Panc1 (cell line): Measurements from ENCODE around the gene LACRT. TPM values are rescaled to one million over a fixed set of nuclear protein-coding genes. Genes with fewer than 3 reads are reported as not detected.

ENCODE experiments used
- ATAC-seq: fragments of 200-7000 bp; cut with Tn5 transposase; 2 replicates; pipeline ENCODE4 v1.9.1; 2020; ENCODE audit warnings: mild to moderate bottlenecking, moderate library complexity
- BruUV-seq: library from RNA; stranded (reverse); fragments of 400-500 nt; replicated peaks from 2 replicates; lab custom pipeline; 2021; lab: Mats Ljungman, UMichigan
- CTCF ChIA-PET: fragments of 300-600 bp; sonication (Branson Sonifier 250); formaldehyde crosslinking; loops from one replicate; lab custom pipeline; 2022; ENCODE audit warnings: antibody characterized with exemption; lab: Charles Lee
- POLR2A ChIA-PET: fragments of 300-600 bp; sonication (Branson Sonifier 250); formaldehyde crosslinking; loops from one replicate; lab custom pipeline; 2022; ENCODE audit warnings: antibody characterized with exemption; lab: Charles Lee
- DNase-seq: peaks from one replicate; pipeline ENCODE4 v3.0.0-alpha.2; 2010; ENCODE audit warnings: low read depth, low spot score
- H3K27ac ChIP-seq: 2 replicates; pipeline ENCODE4 v1.5.1; 2011; ENCODE audit warnings: mild to moderate bottlenecking, low read length, inconsistent platforms
- H3K27me3 ChIP-seq: fragments of 200-500 bp; sonication (Bioruptor generic); 2 replicates; pipeline ENCODE4 v1.6.0; 2014; ENCODE audit warnings: low read length, inconsistent platforms; ENCODE audit not compliant: control insufficient read depth, insufficient read depth
- H3K36me3 ChIP-seq: fragments of 200-500 bp; sonication (Bioruptor generic); 2 replicates; pipeline ENCODE4 v1.5.1; 2014; ENCODE audit warnings: inconsistent platforms, mild to moderate bottlenecking, low read length, moderate library complexity; ENCODE audit not compliant: control insufficient read depth, insufficient read depth
- H3K4me1 ChIP-seq: 2 replicates; pipeline ENCODE4 v1.5.1; 2011; ENCODE audit warnings: inconsistent platforms, mild to moderate bottlenecking, low read length, moderate library complexity; ENCODE audit not compliant: control insufficient read depth, insufficient read depth
- H3K4me3 ChIP-seq, 2 experiments: 2 replicates each; pipeline ENCODE4 v1.5.1; 2011 to 2012; ENCODE audit warnings: low read depth in 2 of 2, low read length in 2 of 2, mild to moderate bottlenecking in 2 of 2, inconsistent platforms in 1 of 2, moderate library complexity in 1 of 2
- H3K9me3 ChIP-seq: fragments of 200-500 bp; sonication (Bioruptor generic); 2 replicates; pipeline ENCODE4 v1.5.1; 2014; ENCODE audit warnings: low read depth, mild to moderate bottlenecking, inconsistent platforms, low read length, moderate library complexity; ENCODE audit not compliant: control insufficient read depth, insufficient read depth
- CTCF ChIP-seq: fragments of 450-650 bp; IDR thresholded peaks from 2 replicates; pipeline ENCODE4 v1.5.1; 2017; ENCODE audit warnings: mild to moderate bottlenecking
- POLR2AphosphoS5 ChIP-seq: IDR thresholded peaks from 2 replicates; pipeline ENCODE4 v1.6.1; 2012; ENCODE audit warnings: mild to moderate bottlenecking, low read depth, low read length, moderate library complexity
- REST ChIP-seq, 2 experiments: IDR thresholded peaks; 2 replicates each; pipeline ENCODE4 v1.6.1; 2011 to 2012; ENCODE audit warnings: low read depth in 2 of 2, control low read depth in 1 of 2, low read length in 1 of 2, mild to moderate bottlenecking in 1 of 2, moderate library complexity in 1 of 2; ENCODE audit not compliant: insufficient read depth in 1 of 2
- SIN3A ChIP-seq: IDR thresholded peaks from 2 replicates; pipeline ENCODE4 v1.6.1; 2012; ENCODE audit warnings: low read depth, mild to moderate bottlenecking, low read length, moderate library complexity, borderline replicate concordance; ENCODE audit not compliant: insufficient read depth
- TCF7L2 ChIP-seq: IDR thresholded peaks from 2 replicates; pipeline ENCODE4 v1.6.1; 2011; ENCODE audit warnings: mild to moderate bottlenecking, low read depth, low read length, inconsistent platforms
- in situ Hi-C: cut with HindIII; loops from 2 replicates; pipeline ENCODE4 v1.10.0; 2016; ENCODE audit warnings: low sequenced_read_pairs, low pct_unique_long_range_greater_than_20kb
- intact Hi-C: fragments of 100-400 bp; cut with micrococcal nuclease; formaldehyde crosslinking; loops from one replicate; pipeline ENCODE4 v1.10.0; 2022; ENCODE audit not compliant: unreplicated experiment
- total RNA-seq: library from RNA; stranded (reverse); gene quantifications from one replicate; pipeline ENCODE4 v1.2.1, GENCODE V29; 2021; ENCODE audit not compliant: unreplicated experiment

The LACRT gene
- total RNA-seq, 1 experiment from 2014 or later: not detected

- in situ Hi-C loops (no loop called here), intact Hi-C loops (no loop called here)
- peaks cover 10% of the 10 kb centered on the region; the same call in 1 of the 2 replicates for H3K27me3 ChIP-seq
- no peak overlapping the region for H3K27ac ChIP-seq
- H3K9me3 ChIP-seq: no peaks in the 10 kb centered on the region
- peak; percentile 85 for ATAC-seq
- peak; percentile 94 for TF ChIP-seq CTCF
- TF ChIP-seq TCF7L2: no peak
- TF ChIP-seq REST (IDR thresholded peaks at IDR 0.05; ENCODE audit: insufficient read depth in 1 of 2, low read depth in 2 of 2, low read length in 1 of 2): no peak
- TF ChIP-seq SIN3A: no peak
- no peak for TF ChIP-seq POLR2AphosphoS5
- DNase-seq: peak; percentile 46
- no TSS peak for BruUV-seq
- no peak overlapping the region for H3K4me3 ChIP-seq
- ChIA-PET CTCF (interaction anchor here (0.6 to 1.3 kb wide), 7 partner anchors 10 to 465 kb away, joined by 3 to 7 read pairs (median 3); no protein-coding TSS in a partner anchor), POLR2A (no interaction called here)
- no peaks in the 10 kb centered on the region for H3K36me3 ChIP-seq
- no peaks in the 10 kb centered on the region for H3K4me1 ChIP-seq
These were observed 38.2 kb downstream of the LACRT start for GRCh38 chr12:54596526-54596946.

- TF ChIP-seq TCF7L2 (no peak), SIN3A (no peak), CTCF (no peak)
- H3K27ac ChIP-seq: no peak overlapping the region
- no TSS peak for BruUV-seq
- DNase-seq (no peak), ATAC-seq (no peak)
- ChIA-PET POLR2A (no interaction called here), CTCF (interaction anchor here (0.5 to 1.3 kb wide), 3 partner anchors 16 to 129 kb away, joined by 3 to 5 read pairs (median 3); no protein-coding TSS in a partner anchor)
- no peaks in the 10 kb centered on the region for H3K9me3 ChIP-seq
- intact Hi-C loops: no loop called here
- in situ Hi-C loops: no loop called here
- no peak overlapping the region for H3K4me3 ChIP-seq
- H3K36me3 ChIP-seq: no peaks in the 10 kb centered on the region
- H3K27me3 ChIP-seq: peaks cover 10% of the 10 kb centered on the region; the same call in 1 of the 2 replicates
- H3K4me1 ChIP-seq: no peaks in the 10 kb centered on the region
These were observed 39.2 kb downstream of the LACRT start for GRCh38 chr12:54595471-54595870.
